Tibial nerve (tissue), 4 donors: ENCODE results near the gene RPS14. TPM values are rescaled to one million over a fixed set of nuclear protein-coding genes. Genes with fewer than 3 reads are reported as not detected.

Experiments used
- DNase-seq, 2 donors: peaks; one replicate each; pipeline ENCODE4 v3.0.0-alpha.2; 2019; ENCODE audit warnings: low spot score in 2 of 2
- H3K27ac ChIP-seq, 4 donors: fragments of 200-600 bp; sonication (generic) in 3 of 4; one replicate each; pipeline ENCODE4 v1.5.1; 2017 to 2019; ENCODE audit warnings: mild to moderate bottlenecking in 1 of 4
- H3K27me3 ChIP-seq, 2 donors: fragments of 200-600 bp; sonication (generic) in 1 of 2; one replicate each; pipeline versions ENCODE4 v1.5.1 to v1.6.0; 2017 to 2019
- H3K36me3 ChIP-seq, 3 donors: fragments of 200-600 bp; sonication (generic); one replicate each; pipeline ENCODE4 v1.5.1; 2018 to 2019
- H3K4me1 ChIP-seq, 4 donors: fragments of 200-600 bp; sonication (generic) in 3 of 4; one replicate each; pipeline ENCODE4 v1.5.1; 2017 to 2019
- H3K4me3 ChIP-seq, 4 donors: fragments of 200-600 bp; sonication (generic) in 3 of 4; one replicate each; pipeline ENCODE4 v1.5.1; 2017 to 2019; ENCODE audit warnings: mild to moderate bottlenecking in 1 of 4, moderate library complexity in 1 of 4
- H3K9me3 ChIP-seq, 4 donors: fragments of 200-600 bp; sonication (generic) in 3 of 4; one replicate each; pipeline ENCODE4 v1.5.1; 2017 to 2019
- CTCF ChIP-seq, 5 experiments: fragments of 200-600 bp in 3 of 5; fragments of 450-650 bp in 2 of 5; sonication (generic) in 3 of 5; IDR thresholded peaks; one replicate each; pipeline ENCODE4 v1.5.1; 2016 to 2019; ENCODE audit warnings: antibody characterized with exemption in 5 of 5, mild to moderate bottlenecking in 3 of 5, moderate library complexity in 2 of 5
- EP300 ChIP-seq, 2 donors: sonication (generic); formaldehyde crosslinking; IDR thresholded peaks; one replicate each; pipeline ENCODE4 v1.6.1; 2017; ENCODE audit warnings: antibody characterized with exemption in 2 of 2, mild to moderate bottlenecking in 1 of 2
- POLR2A ChIP-seq, 2 donors: fragments of 450-650 bp; IDR thresholded peaks; one replicate each; pipeline ENCODE4 v1.6.1; 2017; ENCODE audit warnings: antibody characterized with exemption in 2 of 2, mild to moderate bottlenecking in 2 of 2, moderate library complexity in 2 of 2
- WGBS, 2 donors: methylation state at CpG; one replicate each; pipeline ENCODE4 v1.1.5; 2018; 5-methylcytosine and 5-hydroxymethylcytosine counted together
- total RNA-seq, 4 donors: library from RNA; depleted of rRNA; stranded (reverse); fragments of >200 nt; gene quantifications; one replicate each; pipeline ENCODE4 v1.1.0, GENCODE V29; 2016

Gene RPS14
- total RNA-seq, 4 donors from 2014 or later: 2,328 to 3,623 (median 2,710) TPM

GRCh38 chr5:150448952-150449516 is 505 bp downstream of the RPS14 start:
- no peak for DNase-seq
- Histone ChIP-seq H3K4me3 (peak overlapping the region; percentile 56 to 91 (median 65)), H3K27ac (peak overlapping the region; percentile 90 to 95 (median 94)), H3K36me3 (peaks cover 0 to 39% (median 23%) of the 10 kb centered on the region in 3 donors), H3K9me3 (no peaks in the 10 kb centered on the region), H3K4me1 (peaks cover 0 to 39% (median 17%) of the 10 kb centered on the region in 4 donors), H3K27me3 (no peaks in the 10 kb centered on the region)
- TF ChIP-seq POLR2A (IDR thresholded peaks at IDR 0.05) (no peak), EP300 (IDR thresholded peaks at IDR 0.05) (no peak), CTCF (IDR thresholded peaks at IDR 0.05) (no peak)
- 0 to 1% methylated on average over 31 of the region's 31 CpGs for WGBS, 2 donors

GRCh38 chr5:150448334-150448733 is 1.2 kb downstream of the RPS14 start:
- 23 to 27% methylated on average over 4 of the region's 4 CpGs for WGBS, 2 donors
- Histone ChIP-seq H3K4me3 (peak overlapping the region; percentile 56 to 91 (median 65)), H3K27me3 (no peaks in the 10 kb centered on the region), H3K4me1 (peaks cover 0 to 39% (median 17%) of the 10 kb centered on the region in 4 donors), H3K9me3 (no peaks in the 10 kb centered on the region), H3K27ac (peak overlapping the region; percentile 90 to 95 (median 94)), H3K36me3 (peaks cover 0 to 46% (median 30%) of the 10 kb centered on the region in 3 donors)
- DNase-seq: no peak
- TF ChIP-seq POLR2A (IDR thresholded peaks at IDR 0.05): no peak
- TF ChIP-seq CTCF (IDR thresholded peaks at IDR 0.05): no peak
- no peak for TF ChIP-seq EP300 (IDR thresholded peaks at IDR 0.05)

GRCh38 chr5:150447188-150447587 is 2.4 kb downstream of the RPS14 start:
- 90 to 93% methylated on average over 6 of the region's 6 CpGs for WGBS, 2 donors
- peak overlapping the region in 1 of 4 donors; percentile 95 for H3K27ac ChIP-seq
- H3K27me3 ChIP-seq: no peaks in the 10 kb centered on the region
- no peak overlapping the region for H3K4me3 ChIP-seq
- no peak for DNase-seq
- H3K36me3 ChIP-seq: peaks cover 0 to 58% (median 30%) of the 10 kb centered on the region in 3 donors
- TF ChIP-seq EP300 (IDR thresholded peaks at IDR 0.05) (no peak), CTCF (IDR thresholded peaks at IDR 0.05) (no peak), POLR2A (IDR thresholded peaks at IDR 0.05) (no peak)
- H3K4me1 ChIP-seq: peaks cover 0 to 39% (median 17%) of the 10 kb centered on the region in 4 donors
- no peaks in the 10 kb centered on the region for H3K9me3 ChIP-seq

DNA sequence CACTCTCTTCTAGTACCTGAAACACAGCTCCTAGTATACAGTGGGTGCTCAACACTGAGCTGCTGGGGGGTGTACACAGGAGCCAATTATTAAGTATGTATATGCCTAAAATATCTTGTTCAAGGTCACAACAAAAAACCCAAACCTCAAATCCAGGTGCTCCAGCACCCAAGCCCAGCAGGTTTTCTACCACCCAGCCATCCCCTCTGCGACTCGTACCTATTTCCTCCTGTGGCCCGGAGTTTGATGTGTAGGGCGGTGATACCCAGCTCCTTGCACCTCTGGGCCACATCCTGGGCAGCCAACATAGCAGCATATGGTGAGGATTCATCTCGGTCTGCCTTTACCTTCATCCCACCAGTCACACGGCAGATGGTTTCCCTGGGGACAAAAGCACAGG is 3.0 kb downstream of the RPS14 start:
- TF ChIP-seq POLR2A (IDR thresholded peaks at IDR 0.05) (no peak), EP300 (IDR thresholded peaks at IDR 0.05) (no peak), CTCF (IDR thresholded peaks at IDR 0.05) (no peak)
- no peak for DNase-seq
- H3K36me3 ChIP-seq: peaks cover 0 to 64% (median 30%) of the 10 kb centered on the region in 3 donors
- peaks cover 0 to 43% (median 18%) of the 10 kb centered on the region in 4 donors for H3K4me1 ChIP-seq
- H3K9me3 ChIP-seq: no peaks in the 10 kb centered on the region
- H3K4me3 ChIP-seq: no peak overlapping the region
- peak overlapping the region in 1 of 4 donors; percentile 50 for H3K27ac ChIP-seq
- no peaks in the 10 kb centered on the region for H3K27me3 ChIP-seq
- 85 to 89% methylated on average over 6 of the region's 6 CpGs for whole genome bisulfite sequencing, 2 donors

DNA sequence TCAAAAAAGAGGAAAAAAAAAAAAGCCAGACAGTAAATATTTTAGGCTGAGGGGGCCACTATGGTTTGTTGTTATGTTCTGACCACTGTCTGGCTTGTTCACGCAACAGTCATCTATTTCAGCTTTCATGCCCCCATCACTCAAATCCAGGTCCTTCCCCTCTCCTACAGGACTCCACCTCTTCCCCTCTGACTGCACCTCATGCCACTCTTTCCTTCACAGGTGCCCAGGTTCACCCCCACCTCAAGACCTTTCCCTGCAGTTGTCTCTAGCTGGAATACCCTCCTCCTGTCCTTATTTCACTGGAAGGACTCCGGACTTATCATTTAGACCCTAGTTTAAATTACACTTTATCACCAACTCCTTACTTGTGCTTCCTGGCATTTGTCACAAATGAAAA is 3.5 kb downstream of the RPS14 start:
- H3K27me3 ChIP-seq: no peaks in the 10 kb centered on the region
- H3K9me3 ChIP-seq: no peaks in the 10 kb centered on the region
- peak overlapping the region in 1 of 4 donors; percentile 50 for H3K27ac ChIP-seq
- no peak for DNase-seq
- WGBS, 2 donors: 95 to 98% methylated on average over 2 of the region's 2 CpGs
- TF ChIP-seq EP300 (IDR thresholded peaks at IDR 0.05) (no peak), POLR2A (IDR thresholded peaks at IDR 0.05) (no peak), CTCF (IDR thresholded peaks at IDR 0.05) (no peak)
- H3K4me1 ChIP-seq: peaks cover 0 to 43% (median 18%) of the 10 kb centered on the region in 4 donors
- no peak overlapping the region for H3K4me3 ChIP-seq
- H3K36me3 ChIP-seq: peaks cover 0 to 68% (median 30%) of the 10 kb centered on the region in 3 donors
